ENCODE data around the gene UQCR11.
"Not testable (repeated sequence)": the region's sequence is repeated elsewhere in the genome, so short reads cannot be mapped to it uniquely, and the experiment has no call there.

Gene UQCR11

DNA sequence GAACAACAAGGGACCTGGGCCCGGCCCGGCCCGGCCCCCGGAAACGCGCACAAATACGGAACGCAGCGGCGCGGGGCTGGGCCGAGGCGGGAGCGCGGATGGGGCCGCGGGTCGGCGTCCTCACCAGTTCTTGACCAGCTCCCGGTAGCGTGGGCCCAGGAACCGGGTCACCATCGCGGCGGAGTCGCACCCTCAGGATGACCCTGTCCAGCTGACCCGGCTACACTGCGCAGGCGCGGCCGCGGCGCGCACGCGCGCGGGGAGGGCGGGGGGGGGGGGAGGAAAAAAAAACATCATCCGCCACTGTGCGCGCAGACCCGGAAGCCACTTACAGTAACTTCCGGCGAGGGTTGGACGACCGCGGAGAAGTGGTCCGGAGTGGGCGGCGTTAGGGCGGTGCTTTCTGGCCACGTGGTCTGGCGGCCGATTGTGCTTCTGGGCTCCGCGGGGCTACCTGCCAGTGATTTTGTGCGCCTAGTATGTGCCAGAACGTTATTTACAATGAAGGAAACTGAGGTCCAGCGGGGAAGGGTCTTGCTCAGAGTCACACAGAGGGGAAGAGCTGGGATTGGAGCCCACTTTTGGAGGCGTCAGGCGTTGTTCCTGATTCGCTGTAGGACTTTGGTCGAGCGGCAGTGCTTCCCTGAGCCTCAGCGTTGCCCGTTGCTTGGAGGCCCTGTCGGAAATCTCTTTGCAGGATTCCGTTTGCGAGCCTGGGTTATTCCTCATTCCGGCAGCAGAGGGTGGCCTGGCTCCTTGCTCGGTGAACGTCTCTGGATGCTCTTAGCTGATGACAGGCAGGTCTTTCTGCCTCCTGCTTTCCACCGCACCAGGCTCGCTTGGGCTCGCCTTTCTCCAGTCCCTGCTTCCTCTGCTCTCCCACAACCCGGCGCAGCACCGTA is at the start of gene UQCR11:
Gene UQCR11, minus strand, starts transcription at position 227 of the 902 bp plus-strand sequence. Its CDS starts 53 bp downstream, at position 174.
- peak; percentile 92 for DNase-seq

- no peak for DNase-seq
These were observed 49.0 kb upstream of the UQCR11 start for GRCh38 chr19:1654178-1654792.

DNA sequence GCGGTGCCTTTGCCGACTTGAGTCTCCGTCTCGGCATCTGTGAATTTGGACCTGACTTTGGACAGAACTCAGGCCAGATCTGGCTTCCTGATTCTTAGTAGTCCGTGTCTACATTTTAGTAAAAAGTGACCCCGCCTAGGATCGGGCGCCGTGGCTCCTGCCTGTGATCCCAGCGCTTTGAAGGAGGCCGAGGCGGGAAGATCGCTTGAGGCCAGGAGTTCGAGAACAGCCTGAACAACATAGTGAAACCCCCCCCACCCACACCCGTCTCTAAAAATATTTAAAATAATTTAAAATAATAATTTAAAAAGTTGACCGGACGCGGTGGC is 48.0 kb upstream of the UQCR11 start:
- no peak for DNase-seq

DNA sequence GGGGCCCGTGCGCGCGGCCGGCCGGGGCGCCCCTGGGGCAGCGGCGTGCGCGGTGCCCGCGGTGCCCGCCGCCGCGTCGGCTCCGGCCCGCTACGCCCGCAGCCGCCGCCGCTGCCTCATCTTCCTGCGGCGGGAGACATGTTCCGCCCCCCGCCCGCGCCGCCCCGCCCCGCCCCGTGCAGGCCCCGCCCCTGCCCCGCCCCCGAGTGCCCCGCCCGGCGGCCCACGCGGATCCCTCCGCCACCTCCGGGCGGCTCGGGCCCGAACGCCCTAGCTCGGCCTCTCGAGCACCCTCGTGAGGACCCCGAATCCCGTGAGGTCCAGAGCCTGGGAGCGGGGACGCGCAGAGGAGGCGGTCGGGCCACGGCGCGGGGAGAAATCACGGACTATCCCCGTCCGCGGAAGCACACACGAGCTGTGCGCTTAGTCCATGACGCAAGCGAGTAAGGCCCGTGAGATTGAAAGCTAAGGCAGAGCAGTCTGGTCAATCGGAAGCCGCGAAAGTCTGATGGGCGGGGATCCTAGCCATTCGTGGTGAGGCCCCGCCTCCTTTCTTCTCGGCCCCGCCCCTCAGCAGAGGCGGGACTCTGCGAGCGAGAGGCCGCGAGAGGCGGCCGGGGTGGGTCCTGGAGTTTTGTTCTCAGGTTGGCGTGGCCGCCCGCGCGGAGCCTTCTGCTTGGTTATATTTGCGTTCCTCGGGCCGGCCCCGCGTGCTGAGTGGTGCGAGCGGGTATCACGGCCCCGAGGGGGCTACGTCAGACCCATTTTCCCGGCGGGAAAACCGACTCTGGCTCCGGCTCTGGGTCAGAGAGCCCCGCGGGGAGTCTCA is 47.4 kb upstream of the UQCR11 start, which contains the start of gene TCF3:
Gene TCF3, minus strand, starts transcription at position 145 of the 829 bp plus-strand sequence. CDS start 2,367 bp downstream, outside the sequence.
- peak; percentile 98 for DNase-seq

DNA sequence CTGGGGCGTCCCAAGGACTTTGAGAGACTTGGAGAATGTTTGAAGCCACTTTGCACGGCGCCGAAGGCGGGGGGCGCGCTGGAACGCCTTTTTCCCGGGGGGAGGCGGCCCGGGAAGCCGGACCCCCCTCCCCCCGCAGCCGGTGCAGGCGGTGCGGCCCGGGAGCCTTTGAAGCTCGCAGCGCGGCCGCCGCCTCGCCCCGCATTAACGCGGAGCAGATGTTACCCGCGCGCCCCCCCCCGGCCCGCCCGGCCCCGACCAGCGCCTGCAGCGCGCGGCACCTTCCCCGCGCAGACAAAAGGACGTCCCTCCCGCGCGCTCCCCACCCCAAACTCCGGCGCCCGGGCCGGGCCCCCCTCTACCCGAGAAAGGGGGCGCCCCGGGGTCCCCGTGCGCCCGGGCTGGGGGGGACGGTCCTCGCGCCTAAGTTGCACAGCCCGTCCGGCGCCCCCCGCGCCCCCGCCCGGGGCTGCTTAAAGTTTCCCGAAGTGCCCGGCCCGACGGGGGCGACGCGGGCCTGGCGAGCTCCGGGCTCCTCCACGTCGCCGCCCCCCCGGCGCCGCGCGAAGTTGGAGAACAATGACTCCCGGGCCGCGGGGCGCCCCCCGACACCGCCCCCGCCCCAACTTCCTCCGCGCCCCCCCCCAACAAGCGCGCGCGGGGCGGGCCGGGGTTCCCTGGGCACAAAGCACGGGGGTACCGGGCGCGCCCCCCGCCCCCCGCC is 46.5 kb upstream of the UQCR11 start:
- DNase-seq = peak; percentile 29

GRCh38 chr19:1650650-1651567 is 45.6 kb upstream of the UQCR11 start:
- DNase-seq = peak; percentile 61

DNA sequence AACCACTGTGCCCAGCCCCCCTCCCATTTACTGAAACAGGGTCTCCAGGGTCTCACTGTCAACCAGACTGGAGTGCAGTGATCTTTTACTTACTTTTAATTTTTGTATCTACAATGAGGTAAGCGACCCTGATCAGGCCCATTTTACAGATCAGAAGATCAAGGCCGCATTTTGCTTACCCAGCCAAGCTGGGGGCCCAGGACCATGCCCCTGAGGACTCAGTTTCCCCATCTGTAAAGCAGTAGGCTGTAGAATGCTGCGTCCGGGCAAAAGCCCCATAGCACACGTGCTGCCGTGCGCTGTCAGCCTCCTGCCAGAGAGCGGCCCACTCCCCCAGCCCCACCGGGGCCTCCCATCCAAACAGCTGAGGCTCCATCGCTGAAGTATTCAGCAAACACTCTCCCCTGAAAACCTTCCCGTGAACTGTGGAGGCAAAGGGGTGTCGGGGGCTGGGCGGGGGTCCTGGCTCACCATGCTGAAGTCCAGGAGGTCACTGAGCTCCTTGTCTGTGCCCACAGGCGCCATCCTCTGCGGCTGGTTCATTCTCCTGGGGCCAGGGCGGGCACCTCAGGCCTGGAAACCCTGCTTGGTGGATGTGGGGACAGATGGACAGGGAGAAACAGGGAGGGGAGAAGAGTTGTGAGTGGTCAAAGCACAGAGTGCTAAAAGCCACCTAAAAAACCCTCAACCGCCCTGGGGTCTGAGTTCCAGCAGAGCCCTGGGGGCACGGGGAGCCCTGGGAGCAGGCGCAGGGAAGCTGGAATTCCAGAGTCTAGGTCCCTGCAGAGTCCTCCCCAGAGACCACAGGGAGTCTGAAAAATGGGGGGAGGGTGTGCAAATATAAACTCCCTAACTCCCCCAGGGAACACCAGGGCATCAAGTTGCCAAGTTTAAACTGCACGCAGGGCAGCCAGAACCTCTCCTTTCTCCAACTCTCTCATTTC is 44.7 kb upstream of the UQCR11 start:
- no peak for DNase-seq

DNA sequence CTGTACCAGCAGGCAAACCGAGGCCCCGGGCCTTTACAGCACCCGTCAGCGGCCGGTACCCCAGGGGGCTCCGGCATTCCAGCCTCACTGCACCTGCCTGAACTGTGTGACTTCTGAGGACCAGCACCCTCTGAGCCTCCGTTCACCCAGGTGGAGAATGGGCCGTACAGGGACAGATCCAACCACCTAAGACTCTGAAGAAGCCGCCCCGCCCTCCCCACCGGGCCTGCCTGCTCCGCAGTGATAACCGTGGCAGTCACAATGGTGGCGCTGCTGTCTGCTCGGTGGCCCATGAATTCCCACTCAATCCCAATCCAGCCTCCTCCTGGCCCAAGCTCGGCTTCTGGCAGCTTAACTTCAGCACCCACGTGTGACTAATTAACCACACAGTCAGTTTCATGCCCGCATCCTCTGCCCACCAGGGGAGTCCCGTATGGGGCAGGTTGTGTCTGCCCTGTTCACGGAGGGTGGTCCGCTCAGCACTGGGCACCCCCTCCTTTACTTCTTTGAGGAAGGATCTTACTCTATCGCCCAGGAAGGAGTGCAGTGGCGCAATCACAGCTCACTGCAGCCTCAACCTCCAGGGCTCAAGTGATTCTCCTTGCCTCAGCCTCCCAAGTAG is 43.8 kb upstream of the UQCR11 start:
- no peak for DNase-seq

GRCh38 chr19:1648459-1648849 is 43.2 kb upstream of the UQCR11 start:
- DNase-seq = no peak

GRCh38 chr19:1647501-1648458 is 42.5 kb upstream of the UQCR11 start:
- DNase-seq = no peak

DNA sequence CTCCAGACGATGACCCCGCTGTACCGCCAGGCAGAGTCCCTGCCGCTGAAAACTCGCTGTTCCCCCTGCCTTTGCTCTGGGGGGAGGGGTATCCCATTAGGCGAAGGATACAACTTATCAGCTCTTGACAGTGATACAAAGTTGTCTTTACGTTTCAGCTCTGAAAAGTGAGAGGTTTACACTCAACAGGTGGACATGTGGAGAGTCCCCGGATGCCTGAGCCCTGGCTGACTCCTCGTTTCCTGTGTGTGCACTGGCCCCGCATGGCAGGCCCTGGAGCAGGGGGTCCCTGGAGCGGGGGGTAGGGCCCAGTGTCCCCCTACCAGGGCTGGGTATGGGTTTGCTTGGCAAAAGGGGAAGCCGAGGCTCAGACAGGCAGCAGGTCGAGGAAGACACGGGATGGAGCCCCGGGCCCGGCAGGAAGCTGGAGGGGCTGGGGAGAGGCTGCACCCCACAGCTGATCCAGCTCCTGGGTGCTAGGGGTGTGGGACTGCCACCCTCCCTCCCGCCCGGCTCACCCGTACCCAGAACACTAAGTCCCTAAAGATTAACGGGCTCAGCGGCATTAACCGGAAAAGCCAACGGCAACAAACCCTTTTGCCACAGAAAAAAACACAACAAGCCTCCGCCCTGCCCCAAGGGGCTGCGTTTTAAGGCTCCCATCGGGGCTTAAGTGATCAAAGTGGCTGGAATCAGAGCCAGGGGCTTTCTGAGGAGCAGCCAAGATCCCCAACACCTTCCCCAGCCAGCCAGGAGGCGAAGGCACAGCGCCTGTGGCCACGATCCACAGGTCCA is 41.6 kb upstream of the UQCR11 start:
- no peak for DNase-seq

GRCh38 chr19:1646149-1646548 is 40.9 kb upstream of the UQCR11 start:
- DNase-seq = no peak

GRCh38 chr19:1645299-1645698 is 40.0 kb upstream of the UQCR11 start:
- no peak for DNase-seq

DNA sequence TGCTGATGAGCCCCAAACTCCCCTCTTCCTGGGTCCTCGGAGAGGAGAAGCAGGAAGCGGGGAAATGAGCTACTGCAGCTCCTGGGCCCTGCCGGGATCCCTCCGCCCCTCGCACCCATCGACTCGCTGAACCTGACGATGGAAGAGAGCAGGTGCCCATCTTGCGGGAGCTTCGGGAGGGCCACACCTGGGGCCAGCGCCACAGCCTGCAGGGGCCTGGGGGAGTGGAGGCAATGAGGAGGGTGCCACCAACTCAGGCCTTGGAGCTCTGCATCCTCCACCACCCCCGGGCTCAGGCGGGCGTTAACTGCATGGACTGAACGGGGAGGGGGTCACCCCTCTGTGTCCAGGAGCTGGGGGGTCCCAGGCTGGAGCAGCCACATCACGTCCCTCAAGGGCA is 38.8 kb upstream of the UQCR11 start:
- no peak for DNase-seq

DNA sequence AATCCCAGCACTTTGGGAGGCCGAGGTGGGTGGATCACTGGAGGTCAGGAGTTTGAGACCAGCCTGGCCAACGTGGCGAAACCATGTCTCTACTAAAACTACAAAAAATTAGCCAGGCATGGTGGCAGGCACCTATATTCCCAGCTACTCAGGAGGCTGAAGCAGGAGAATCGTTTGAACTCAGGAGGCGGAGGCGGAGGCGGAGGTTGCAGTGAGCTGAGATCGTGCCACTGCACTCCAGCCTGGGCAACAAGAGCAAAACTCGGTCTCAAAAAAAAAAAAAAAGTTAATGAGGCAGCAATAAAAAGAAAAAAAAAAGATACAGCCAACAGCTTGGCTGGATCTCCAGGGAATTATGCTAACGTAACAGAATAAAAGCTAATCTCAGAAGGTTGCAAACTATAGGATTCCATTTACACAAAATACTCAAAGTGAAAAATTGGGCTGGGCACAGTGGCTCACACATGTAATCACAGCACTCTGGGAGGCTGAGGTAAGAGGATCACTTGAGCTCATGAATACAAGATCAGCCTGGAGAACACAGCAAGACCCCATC is 35.7 kb upstream of the UQCR11 start:
- DNase-seq = not testable (repeated sequence)

DNA sequence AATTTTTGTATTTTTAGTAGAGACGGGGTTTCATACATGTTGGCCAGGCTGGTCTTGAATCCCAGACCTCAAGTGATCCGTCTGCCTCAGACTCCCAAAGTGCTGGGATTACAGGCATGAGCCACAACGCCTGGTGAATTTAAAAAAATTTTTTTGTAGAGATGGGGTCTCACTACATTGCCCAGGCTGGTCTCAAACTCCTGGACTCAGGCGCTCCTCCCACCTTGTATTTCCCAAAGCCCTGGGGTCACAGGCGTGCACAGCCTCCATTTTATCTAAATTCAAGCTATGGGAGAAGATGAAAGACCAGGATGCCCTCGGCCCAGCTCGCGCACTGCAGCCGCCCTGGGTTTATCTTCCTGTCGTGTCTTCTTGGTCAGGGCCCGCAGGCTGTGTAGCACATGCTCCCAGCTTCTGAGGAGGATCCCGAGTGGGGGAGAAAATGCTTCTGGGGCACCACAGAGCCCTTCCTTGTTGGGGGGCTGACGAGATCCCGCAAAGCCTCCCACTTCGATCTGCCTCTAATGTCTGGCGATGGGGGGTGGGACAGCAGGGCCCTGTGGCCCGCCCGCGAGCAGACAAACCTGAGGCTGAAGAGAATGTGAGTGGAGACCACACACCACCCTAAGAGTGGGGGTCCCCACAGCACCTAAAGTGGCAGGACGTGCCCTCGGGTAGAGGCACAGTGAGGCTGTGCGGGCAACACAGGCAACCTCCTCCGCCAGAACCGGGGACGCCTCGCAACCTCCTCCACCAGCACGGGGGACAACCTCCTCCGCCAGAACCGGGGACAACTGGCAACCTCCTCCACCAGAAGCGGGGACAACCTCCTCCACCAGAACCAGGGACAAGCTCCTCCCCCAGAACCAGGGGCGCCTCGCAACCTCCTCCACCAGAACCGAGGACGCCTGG is 31.3 kb upstream of the UQCR11 start:
- DNase-seq = no peak

GRCh38 chr19:1634938-1635243 is 29.6 kb upstream of the UQCR11 start:
- no peak for DNase-seq

Measured in activated gamma-delta T cell treated with Interleukin-2 at 50 U/mL for 16 hours (primary cell).